Spleen (tissue), 7 donors: Measurements from ENCODE around the gene FGF23.

Experiments used
- POLR2A ChIP-seq, 3 donors: fragments of 450-650 bp; IDR thresholded peaks; one replicate each; pipeline ENCODE4 v1.5.1; 2017; ENCODE audit warnings: antibody characterized with exemption in 3 of 3, mild to moderate bottlenecking in 1 of 3
- TF ChIP-seq, protein P1 (sequence below), 11 experiments: fragments of 200-600 bp in 7 of 11; fragments of 450-650 bp in 4 of 11; sonication (generic) in 4 of 11; IDR thresholded peaks in 8 of 11; conservative IDR thresholded peaks in 3 of 11; 1 replicate in 7 of 11; 2 replicates in 4 of 11; pipeline versions ENCODE4 v1.4.0 to v1.8.0; 2016 to 2021; ENCODE audit warnings: antibody characterized with exemption in 11 of 11, inconsistent platforms in 4 of 11, mild to moderate bottlenecking in 1 of 11
- donor health status: DM: no; HTN: no; CAD: no; lungs with moderate emphysema.
- donor health status: DM: no; HTN: no; CAD: no.
- donor health status: DM: no; HTN: no; CAD: no.

DNA sequence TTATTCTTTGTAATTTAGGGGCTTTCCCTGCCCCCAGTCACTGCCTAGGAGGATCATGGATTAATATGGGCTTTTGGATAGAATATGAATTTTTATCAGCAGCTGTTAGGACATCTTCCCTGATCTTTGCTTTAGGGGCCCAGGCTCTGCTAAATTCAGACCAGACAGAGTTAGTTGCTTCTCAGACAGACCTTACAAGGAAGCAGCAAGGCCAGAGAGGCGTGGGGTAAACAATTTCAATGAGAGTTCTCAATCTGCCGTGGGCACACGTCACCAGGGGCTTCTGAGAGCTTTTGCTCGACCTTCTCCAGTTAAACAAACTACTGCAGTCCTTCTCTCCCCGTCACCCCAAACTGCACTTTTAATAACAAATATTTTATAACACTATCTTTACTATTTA, 38.4 kb upstream of the FGF23 start:
- TF ChIP-seq, protein P1, sequence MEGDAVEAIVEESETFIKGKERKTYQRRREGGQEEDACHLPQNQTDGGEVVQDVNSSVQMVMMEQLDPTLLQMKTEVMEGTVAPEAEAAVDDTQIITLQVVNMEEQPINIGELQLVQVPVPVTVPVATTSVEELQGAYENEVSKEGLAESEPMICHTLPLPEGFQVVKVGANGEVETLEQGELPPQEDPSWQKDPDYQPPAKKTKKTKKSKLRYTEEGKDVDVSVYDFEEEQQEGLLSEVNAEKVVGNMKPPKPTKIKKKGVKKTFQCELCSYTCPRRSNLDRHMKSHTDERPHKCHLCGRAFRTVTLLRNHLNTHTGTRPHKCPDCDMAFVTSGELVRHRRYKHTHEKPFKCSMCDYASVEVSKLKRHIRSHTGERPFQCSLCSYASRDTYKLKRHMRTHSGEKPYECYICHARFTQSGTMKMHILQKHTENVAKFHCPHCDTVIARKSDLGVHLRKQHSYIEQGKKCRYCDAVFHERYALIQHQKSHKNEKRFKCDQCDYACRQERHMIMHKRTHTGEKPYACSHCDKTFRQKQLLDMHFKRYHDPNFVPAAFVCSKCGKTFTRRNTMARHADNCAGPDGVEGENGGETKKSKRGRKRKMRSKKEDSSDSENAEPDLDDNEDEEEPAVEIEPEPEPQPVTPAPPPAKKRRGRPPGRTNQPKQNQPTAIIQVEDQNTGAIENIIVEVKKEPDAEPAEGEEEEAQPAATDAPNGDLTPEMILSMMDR (IDR thresholded peaks at IDR 0.05 in 8 of 11, conservative IDR thresholded peaks at IDR 0.05 in 3 of 11): no peak
- no peak for TF ChIP-seq POLR2A (IDR thresholded peaks at IDR 0.05)
